A204.1 (cell line): ENCODE measurements around the gene CEP57.
"Not testable (repeated sequence)": the region's sequence is repeated elsewhere in the genome, so short reads cannot be mapped to it uniquely, and the experiment has no call there.

Experiments used
- FAIRE-seq: peaks from 2 replicates; lab custom pipeline; 2012; peaks lifted over from hg19 to GRCh38; lab: Jason Lieb, UNC

The CEP57 gene

DNA sequence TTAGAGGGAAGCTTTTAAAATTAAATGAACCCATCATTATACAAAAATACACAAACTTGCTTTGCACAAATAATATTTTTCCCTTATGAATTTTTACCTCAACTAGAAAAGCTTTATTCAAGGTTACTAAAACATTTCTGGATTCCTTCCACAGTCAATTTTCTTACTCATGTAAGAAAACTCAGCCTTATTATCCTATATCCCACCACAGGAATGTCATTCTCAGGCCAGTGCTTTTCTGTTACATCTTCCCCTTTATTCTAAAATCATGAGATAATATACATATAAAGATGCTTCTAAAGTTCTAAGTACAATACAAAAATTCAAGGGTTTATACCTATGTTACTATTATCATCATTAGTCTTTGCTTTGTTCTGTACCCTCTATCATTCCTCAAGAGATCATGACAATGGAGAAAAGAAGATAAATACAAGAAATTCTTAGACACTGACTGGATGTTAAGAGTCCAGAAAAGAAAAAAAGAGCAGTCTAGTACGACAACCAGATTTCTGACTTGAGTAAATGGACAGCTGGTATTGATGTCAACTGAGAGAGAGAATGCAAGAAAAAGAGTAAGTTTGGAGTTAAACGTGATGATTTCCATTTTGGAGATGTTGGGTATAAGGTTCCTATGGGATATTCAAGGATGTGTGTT is 73.3 kb downstream of the CEP57 start:
- no peak for FAIRE-seq

DNA sequence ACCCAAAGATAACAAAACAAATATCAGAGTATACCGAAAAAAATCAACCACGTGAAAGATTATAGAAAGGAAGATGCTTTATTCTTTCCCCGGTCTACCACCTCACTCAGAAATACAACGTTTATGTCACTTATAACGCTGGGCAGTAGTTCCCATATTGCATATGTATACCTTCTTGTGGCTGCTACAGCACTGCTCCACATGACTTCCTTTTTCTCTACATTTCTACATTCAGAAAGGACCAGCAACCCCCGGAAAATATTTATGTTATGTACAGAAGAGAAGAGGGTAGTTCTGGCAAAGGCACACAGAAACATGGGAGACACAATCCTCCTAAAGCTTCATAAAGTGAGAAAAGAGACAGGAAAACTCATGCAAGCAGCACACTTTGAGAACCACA is 76.8 kb downstream of the CEP57 start:
- no peak for FAIRE-seq

DNA sequence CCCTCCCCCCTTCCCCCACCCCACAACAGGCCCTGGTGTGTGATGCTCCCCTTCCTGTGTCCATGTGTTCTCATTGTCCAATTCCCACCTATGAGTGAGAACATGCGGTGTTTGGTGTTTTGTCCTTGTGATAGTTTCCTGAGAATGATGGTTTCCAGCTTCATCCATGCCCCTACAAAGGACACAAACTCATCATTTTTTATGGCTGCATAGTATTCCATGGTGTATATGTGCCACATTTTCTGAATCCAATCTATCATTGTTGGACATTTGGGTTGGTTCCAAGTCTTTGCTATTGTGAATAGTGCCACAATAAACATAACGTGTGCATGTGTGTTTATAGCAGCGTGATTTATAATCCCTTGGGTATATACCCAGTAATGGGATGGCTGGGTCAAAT is 80.6 kb downstream of the CEP57 start:
- FAIRE-seq = not testable (repeated sequence)

DNA sequence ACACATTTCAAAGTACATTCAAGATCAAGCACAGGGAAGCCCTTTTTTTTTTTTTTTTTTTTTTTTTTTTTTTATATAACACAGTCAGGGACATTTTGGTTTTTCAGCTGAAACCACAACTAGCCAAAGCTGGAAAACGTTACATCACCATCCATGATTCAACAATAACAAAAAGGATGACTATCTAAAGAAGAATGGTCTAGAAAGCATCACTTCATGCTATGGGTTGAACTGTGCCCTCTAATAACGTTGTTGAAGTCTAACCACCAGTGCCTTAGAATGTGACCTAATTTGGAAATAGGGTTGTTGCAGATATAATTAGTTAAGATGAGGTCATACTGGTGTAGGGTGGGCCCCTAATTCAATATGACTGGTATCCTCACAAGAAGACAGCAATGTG is 87.0 kb downstream of the CEP57 start:
- no peak for FAIRE-seq
